HCT116 (cell line): ENCODE measurements around the gene LRRC9. TPM values are rescaled to one million over a fixed set of nuclear protein-coding genes. Genes with fewer than 3 reads are reported as not detected.
A peak's percentile ranks its signal among the peaks of the same experiment; 100 is the strongest.
"Not testable (repeated sequence)": the region's sequence is repeated elsewhere in the genome, so short reads cannot be mapped to it uniquely, and the experiment has no call there.

Experiments
- ATAC-seq: fragments of 200-7000 bp; cut with Tn5 transposase; 2 replicates; pipeline ENCODE4 v1.9.1; 2020; ENCODE audit warnings: mild to moderate bottlenecking, moderate library complexity
- BruUV-seq: library from RNA; stranded (reverse); fragments of 400-500 nt; replicated peaks from 2 replicates; lab custom pipeline; 2021; lab: Mats Ljungman, UMichigan
- CTCF ChIA-PET: fragments of 300-600 bp; sonication (Branson Sonifier 250); formaldehyde crosslinking; loops from one replicate; lab custom pipeline; 2021; ENCODE audit warnings: antibody characterized with exemption; lab: Charles Lee
- POLR2A ChIA-PET: fragments of 300-600, 350-600 bp; sonication (Branson Sonifier 250); formaldehyde crosslinking; loops from one replicate; lab custom pipeline; 2021; ENCODE audit warnings: antibody characterized with exemption; lab: Charles Lee
- RAD21 ChIA-PET, 2 experiments: fragments of 300-600 bp; sonication (Branson Sonifier 250); formaldehyde crosslinking; loops; one replicate each; lab custom pipeline; 2023; ENCODE audit warnings: low total read pairs in 2 of 2; ENCODE audit not compliant: uncharacterized antibody in 2 of 2, unreplicated experiment in 2 of 2, low non-redundant PET in 1 of 2; lab: Charles Lee
- DNase-seq: peaks from one replicate; pipeline ENCODE4 v3.0.0-alpha.2; 2010; ENCODE audit warnings: low read depth, low spot score
- H2AFZ ChIP-seq: fragments of 200-600 bp; shearing (Covaris generic), sonication (generic); 2 replicates; pipeline ENCODE4 v1.6.1; 2017; ENCODE audit warnings: low read depth, mixed run types, mixed read lengths, antibody characterized with exemption, low read length; ENCODE audit not compliant: poor library complexity, severe bottlenecking
- H3K27ac ChIP-seq: 2 replicates; pipeline ENCODE4 v1.5.1; 2012; ENCODE audit warnings: low read depth, low read length
- H3K27me3 ChIP-seq: fragments of 200-600 bp; sonication (generic); 2 replicates; pipeline ENCODE4 v1.6.1; 2016; ENCODE audit warnings: mixed run types, low read length, mixed read lengths; ENCODE audit not compliant: insufficient read depth
- H3K36me3 ChIP-seq, 2 experiments: fragments of 200-500 bp in 1 of 2; fragments of 200-600 bp in 1 of 2; sonication (Bioruptor generic) in 1 of 2; sonication (generic) in 1 of 2; 2 replicates each; pipeline versions ENCODE4 v1.5.1 to v1.6.1; 2014 to 2016; ENCODE audit warnings: low read length in 2 of 2, inconsistent platforms in 1 of 2, mixed read lengths in 1 of 2, mixed run types in 1 of 2; ENCODE audit not compliant: insufficient read depth in 2 of 2, control insufficient read depth in 1 of 2
- H3K4me1 ChIP-seq, 2 experiments: fragments of 200-600 bp in 1 of 2; sonication (generic) in 1 of 2; 2 replicates each; pipeline versions ENCODE4 v1.5.1 to v1.6.1; 2012 to 2017; ENCODE audit warnings: low read length in 2 of 2, inconsistent platforms in 1 of 2, mild to moderate bottlenecking in 1 of 2, mixed read lengths in 1 of 2, mixed run types in 1 of 2, moderate library complexity in 1 of 2; ENCODE audit not compliant: insufficient read depth in 2 of 2, control insufficient read depth in 1 of 2
- H3K4me2 ChIP-seq: fragments of 200-600 bp; sonication (generic); 2 replicates; pipeline ENCODE4 v1.6.1; 2017; ENCODE audit warnings: mixed run types, low read length, mixed read lengths
- H3K4me3 ChIP-seq, 2 experiments: fragments of 200-600 bp in 1 of 2; sonication (generic) in 1 of 2; replicated peaks in 1 of 2; 2 replicates each; pipeline ENCODE4 v1.5.1; 2011 to 2016; ENCODE audit warnings: low read length in 2 of 2, control low read depth in 1 of 2, low read depth in 1 of 2, mild to moderate bottlenecking in 1 of 2, mixed read lengths in 1 of 2, mixed run types in 1 of 2
- H3K79me2 ChIP-seq: fragments of 200-600 bp; sonication (generic); 2 replicates; pipeline ENCODE4 v1.6.1; 2017; ENCODE audit warnings: mild to moderate bottlenecking, mixed run types, low read length, moderate library complexity, mixed read lengths; ENCODE audit not compliant: insufficient read depth
- H3K9ac ChIP-seq: fragments of 200-600 bp; sonication (generic); 2 replicates; pipeline ENCODE4 v1.6.1; 2016; ENCODE audit warnings: low read length, mixed read lengths
- H3K9me2 ChIP-seq: fragments of 200-600 bp; sonication (generic), shearing (Covaris generic); 2 replicates; pipeline ENCODE4 v1.6.1; 2017; ENCODE audit warnings: mixed run types, mild to moderate bottlenecking, moderate library complexity; ENCODE audit not compliant: insufficient read depth
- H3K9me3 ChIP-seq, 2 experiments: fragments of 200-500 bp in 1 of 2; fragments of 200-600 bp in 1 of 2; sonication (Bioruptor generic) in 1 of 2; sonication (generic) in 1 of 2; 2 replicates each; pipeline ENCODE4 v1.6.1; 2014 to 2017; ENCODE audit warnings: low read length in 2 of 2, mixed read lengths in 2 of 2, inconsistent platforms in 1 of 2, low read depth in 1 of 2, mild to moderate bottlenecking in 1 of 2, mixed run types in 1 of 2, moderate library complexity in 1 of 2; ENCODE audit not compliant: control insufficient read depth in 1 of 2, insufficient read depth in 1 of 2
- H4K20me1 ChIP-seq: fragments of 200-600 bp; sonication (generic), shearing (Covaris generic); 2 replicates; pipeline ENCODE4 v1.6.1; 2017; ENCODE audit warnings: mixed run types, mild to moderate bottlenecking, moderate library complexity; ENCODE audit not compliant: insufficient read depth
- CTCF ChIP-seq, 3 experiments: fragments of 200-600 bp in 1 of 3; sonication (generic) in 1 of 3; IDR thresholded peaks in 2 of 3; conservative IDR thresholded peaks in 1 of 3; 2 replicates each; pipeline ENCODE4 v1.5.1; 2012 to 2017; ENCODE audit warnings: low read depth in 2 of 3, low read length in 2 of 3, antibody characterized with exemption in 1 of 3, borderline replicate concordance in 1 of 3, control low read depth in 1 of 3, mild to moderate bottlenecking in 1 of 3, mixed read lengths in 1 of 3, mixed run types in 1 of 3, moderate library complexity in 1 of 3; ENCODE audit not compliant: insufficient read depth in 1 of 3
- TCF7L2 ChIP-seq: IDR thresholded peaks from 2 replicates; pipeline ENCODE4 v1.7.0; 2011; ENCODE audit warnings: borderline replicate concordance, inconsistent platforms; ENCODE audit not compliant: insufficient read depth, insufficient read length; ENCODE audit errors: extremely low read depth
- intact Hi-C: fragments of 100-400 bp; cut with micrococcal nuclease; formaldehyde crosslinking; loops from 2 replicates; pipeline ENCODE4 v1.10.0; 2022
- total RNA-seq: library from RNA; stranded (reverse); gene quantifications from one replicate; pipeline ENCODE4 v1.2.1, GENCODE V29; 2021; ENCODE audit not compliant: unreplicated experiment

The LRRC9 gene
- total RNA-seq, 1 experiment from 2014 or later: not detected

DNA sequence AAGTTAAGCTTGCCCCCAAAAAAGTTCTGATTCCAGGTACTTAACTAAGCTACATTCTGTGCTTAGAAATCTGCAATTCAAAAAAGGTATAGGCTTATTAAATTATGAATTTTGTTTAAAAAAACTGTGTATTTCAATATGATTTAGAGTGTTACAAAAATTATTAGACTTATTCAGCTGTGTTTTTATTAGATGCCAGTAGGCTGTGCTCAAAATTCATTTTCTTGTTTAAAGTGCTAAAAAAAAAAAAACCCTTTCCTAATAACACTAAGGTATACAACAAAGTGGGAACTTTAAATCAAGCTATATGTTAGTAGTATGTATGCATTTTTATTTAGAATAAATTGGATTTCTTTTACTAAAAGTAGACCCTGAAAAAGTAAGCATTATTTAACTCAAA is 25.0 kb downstream of the LRRC9 start:
- H3K9ac ChIP-seq: no peak overlapping the region
- no peaks in the 10 kb centered on the region for H3K27me3 ChIP-seq
- no peak overlapping the region for H3K4me3 ChIP-seq
- ATAC-seq: no peak
- H4K20me1 ChIP-seq: no peaks in the 10 kb centered on the region
- H3K9me3 ChIP-seq: no peaks in the 10 kb centered on the region
- no peaks in the 10 kb centered on the region for H3K36me3 ChIP-seq
- intact Hi-C loops: no loop called here
- H3K4me1 ChIP-seq: no peaks in the 10 kb centered on the region
- H3K27ac ChIP-seq: no peak overlapping the region
- no peak overlapping the region for H3K4me2 ChIP-seq
- ChIA-PET POLR2A (no interaction called here), RAD21 (no interaction called here), CTCF (interaction anchor here (1.2 to 1.5 kb wide), 3 partner anchors 21 to 239 kb away, joined by 3 to 6 read pairs (median 5); no protein-coding TSS in a partner anchor)
- BruUV-seq: no TSS peak
- TF ChIP-seq CTCF (IDR thresholded peaks at IDR 0.05 in 2 of 3, conservative IDR thresholded peaks at IDR 0.05 in 1 of 3; ENCODE audit: borderline replicate concordance in 1 of 3, insufficient read depth in 1 of 3, low read depth in 2 of 3, low read length in 2 of 3) (0 out of 6 replicates have a peak, but pooled peaks of 1 of the 3 experiments have one; percentile 6), TCF7L2 (no peak)
- DNase-seq: no peak
- H2AFZ ChIP-seq: no peak overlapping the region
- H3K9me2 ChIP-seq: no peaks in the 10 kb centered on the region
- H3K79me2 ChIP-seq: no peaks in the 10 kb centered on the region

DNA sequence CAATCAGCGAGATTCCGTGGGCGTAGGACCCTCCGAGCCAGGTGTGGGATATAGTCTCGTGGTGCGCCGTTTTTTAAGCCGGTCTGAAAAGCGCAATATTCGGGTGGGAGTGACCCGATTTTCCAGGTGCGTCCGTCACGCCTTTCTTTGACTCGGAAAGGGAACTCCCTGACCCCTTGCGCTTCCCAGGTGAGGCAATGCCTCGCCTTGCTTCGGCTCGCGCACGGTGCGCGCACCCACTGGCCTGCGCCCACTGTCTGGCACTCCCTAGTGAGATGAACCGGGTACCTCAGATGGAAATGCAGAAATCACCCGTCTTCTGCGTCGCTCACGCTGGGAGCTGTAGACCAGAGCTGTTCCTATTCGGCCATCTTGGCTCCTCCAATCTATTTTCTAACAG is 32.2 kb downstream of the LRRC9 start:
- not testable (repeated sequence) for H3K79me2 ChIP-seq

GRCh38 chr14:59957890-59958289 is 37.9 kb downstream of the LRRC9 start:
- DNase-seq, CTCF ChIA-PET, ATAC-seq, BruUV-seq, H2AFZ ChIP-seq, H3K27me3 ChIP-seq, H3K9ac ChIP-seq, H3K4me2 ChIP-seq, H3K9me3 ChIP-seq, H3K4me3 ChIP-seq, H3K27ac ChIP-seq, POLR2A ChIA-PET, intact Hi-C loops, RAD21 ChIA-PET, H4K20me1 ChIP-seq, H3K4me1 ChIP-seq, H3K36me3 ChIP-seq, H3K9me2 ChIP-seq, H3K79me2 ChIP-seq: not testable (repeated sequence)

More for the DNA sequence above, 32.2 kb downstream of the LRRC9 start:
- RAD21 ChIA-PET, H3K4me3 ChIP-seq, H3K4me1 ChIP-seq, BruUV-seq, H3K4me2 ChIP-seq, ATAC-seq, H3K9ac ChIP-seq, intact Hi-C loops, POLR2A ChIA-PET, H4K20me1 ChIP-seq, H3K36me3 ChIP-seq, H3K27me3 ChIP-seq, H3K27ac ChIP-seq, CTCF ChIA-PET, H3K9me2 ChIP-seq, H3K9me3 ChIP-seq, DNase-seq, H2AFZ ChIP-seq: not testable (repeated sequence)
